Naive thymus-derived CD4-positive, alpha-beta T cell (primary cell): ENCODE measurements around the gene GOPC. TPM values are rescaled to one million over a fixed set of nuclear protein-coding genes. Genes with fewer than 3 reads are reported as not detected.

Source experiments
- ATAC-seq: fragments of 150-1000 bp; cut with Tn5 transposase; 2 replicates; pipeline ENCODE4 v1.10.0; 2021; ENCODE audit warnings: mild to moderate bottlenecking, moderate library complexity
- CTCF ChIA-PET: fragments of 350-600 bp; sonication (Branson Sonifier 250); formaldehyde crosslinking; loops from one replicate; lab custom pipeline; 2021; ENCODE audit warnings: antibody characterized with exemption; lab: Charles Lee
- POLR2A ChIA-PET: fragments of 350-600 bp; sonication (Branson Sonifier 250); formaldehyde crosslinking; loops from one replicate; lab custom pipeline; 2021; ENCODE audit warnings: antibody characterized with exemption, inconsistent platforms; lab: Charles Lee
- DNase-seq, 9 donors: peaks; one replicate each; pipeline versions ENCODE4 v3.0.0 to v3.0.0-alpha.2; 2020 to 2022; ENCODE audit warnings: mixed read lengths in 1 of 9
- H3K27ac ChIP-seq: one replicate; pipeline ENCODE4 v1.7.0; 2013; ENCODE audit warnings: mild to moderate bottlenecking, low read depth, low read length, moderate library complexity
- H3K27me3 ChIP-seq, 2 donors: one replicate each; pipeline ENCODE4 v1.7.0; 2013; ENCODE audit warnings: low read length in 2 of 2, mild to moderate bottlenecking in 2 of 2, moderate library complexity in 2 of 2; ENCODE audit not compliant: control insufficient read depth in 2 of 2, insufficient read depth in 2 of 2
- H3K36me3 ChIP-seq, 3 experiments: 1 replicate in 2 of 3; 2 replicates in 1 of 3; pipeline ENCODE4 v1.7.0; 2013; ENCODE audit warnings: low read length in 3 of 3, mild to moderate bottlenecking in 3 of 3, moderate library complexity in 1 of 3; ENCODE audit not compliant: insufficient read depth in 3 of 3, control insufficient read depth in 2 of 3
- H3K4me1 ChIP-seq, 2 donors: one replicate each; pipeline ENCODE4 v1.7.0; 2013; ENCODE audit warnings: low read length in 2 of 2, mild to moderate bottlenecking in 2 of 2, moderate library complexity in 1 of 2; ENCODE audit not compliant: control insufficient read depth in 2 of 2, insufficient read depth in 2 of 2
- H3K4me3 ChIP-seq: 2 replicates; pipeline ENCODE4 v1.7.0; 2013; ENCODE audit warnings: mild to moderate bottlenecking, low read length
- H3K9me3 ChIP-seq, 3 experiments: 1 replicate in 2 of 3; 2 replicates in 1 of 3; pipeline ENCODE4 v1.7.0; 2013; ENCODE audit warnings: low read length in 3 of 3; ENCODE audit not compliant: control insufficient read depth in 2 of 3
- H3K27ac Mint-ChIP-seq, 9 donors: one replicate each; pipeline ENCODE4 v1.8.0; 2020 to 2022; ENCODE audit warnings: mixed read lengths in 9 of 9, mild to moderate bottlenecking in 8 of 9, moderate library complexity in 5 of 9, inconsistent platforms in 2 of 9
- H3K27me3 Mint-ChIP-seq, 5 donors: one replicate each; pipeline ENCODE4 v1.8.0; 2021 to 2022; ENCODE audit warnings: mixed read lengths in 5 of 5, mild to moderate bottlenecking in 1 of 5
- H3K36me3 Mint-ChIP-seq, 5 donors: one replicate each; pipeline ENCODE4 v1.8.0; 2020 to 2022; ENCODE audit warnings: mixed read lengths in 5 of 5, mild to moderate bottlenecking in 3 of 5, inconsistent platforms in 1 of 5
- H3K4me1 Mint-ChIP-seq, 7 donors: one replicate each; pipeline ENCODE4 v1.8.0; 2020 to 2022; ENCODE audit warnings: mixed read lengths in 7 of 7, mild to moderate bottlenecking in 3 of 7, inconsistent platforms in 1 of 7
- H3K4me3 Mint-ChIP-seq, 10 donors: one replicate each; pipeline ENCODE4 v1.8.0; 2020 to 2022; ENCODE audit warnings: mild to moderate bottlenecking in 10 of 10, mixed read lengths in 10 of 10, moderate library complexity in 6 of 10, inconsistent platforms in 2 of 10
- H3K9me3 Mint-ChIP-seq, 11 donors: one replicate each; pipeline ENCODE4 v1.8.0; 2020 to 2022; ENCODE audit warnings: mixed read lengths in 11 of 11, mild to moderate bottlenecking in 4 of 11, inconsistent platforms in 1 of 11, moderate library complexity in 1 of 11
- intact Hi-C, 2 donors: fragments of 100-400 bp; cut with micrococcal nuclease; formaldehyde crosslinking; loops; one replicate each; pipeline ENCODE4 v1.15.1; 2023
- polyA plus RNA-seq, 2 donors: library from polyadenylated mRNA; unstranded; fragments of 300-500 nt; fragmentation: Illumina TruSeq; gene quantifications; one replicate each; pipeline ENCODE4 v1.2.3, GENCODE V29; 2021
- total RNA-seq, 6 experiments: library from RNA in 5 of 6; stranded (reverse) in 5 of 6; gene quantifications; 1 replicate in 5 of 6; 2 replicates in 1 of 6; pipeline ENCODE4 v1.2.3 and lab custom pipeline; 2021 to 2026

GOPC gene
- total and polyA plus RNA-seq, 7 experiments from 2014 or later = 14.3 to 39.4 (median 19.5) TPM

GRCh38 chr6:117549611-117550010 is 52.7 kb downstream of the GOPC start:
- Mint-ChIP-seq H3K27me3 (peaks cover 0 to 9% (median 0%) of the 10 kb centered on the region in 5 donors), H3K9me3 (no peaks in the 10 kb centered on the region), H3K27ac (peak overlapping the region; percentile 79 to 92 (median 85)), H3K4me1 (peaks cover 28 to 44% (median 41%) of the 10 kb centered on the region in 7 donors), H3K36me3 (no peaks in the 10 kb centered on the region), H3K4me3 (peak overlapping the region; percentile 81 to 90 (median 86))
- intact Hi-C loops = loop anchor here (1.0 to 10.0 kb wide), 5 partner anchors 53 to 1343 kb away; partner anchors contain the start of genes GOPC (in 2 of the 2), ASF1A (in 1 of the 2), DCBLD1 (in 1 of the 2) and NUS1 (in 1 of the 2)
- ATAC-seq (peak; percentile 32), DNase-seq (no peak)
- POLR2A ChIA-PET = interaction anchor here (2.1 to 3.6 kb wide), 2 partner anchors 53 to 68 kb away, joined by 9 to 27 read pairs; partner anchors contain the start of gene GOPC
- Histone ChIP-seq H3K36me3 (no peaks in the 10 kb centered on the region), H3K27me3 (no peaks in the 10 kb centered on the region), H3K27ac (no peak overlapping the region), H3K9me3 (no peaks in the 10 kb centered on the region), H3K4me3 (peak overlapping the region; percentile 75), H3K4me1 (peaks cover 18 to 37% of the 10 kb centered on the region in 2 donors)
- CTCF ChIA-PET = interaction anchor here (1.0 to 4.0 kb wide), 4 partner anchors 10 to 71 kb away, joined by 3 to 18 read pairs (median 4); no protein-coding TSS in a partner anchor

GRCh38 chr6:117548797-117549301 is 53.5 kb downstream of the GOPC start:
- no peaks in the 10 kb centered on the region for H3K27me3 ChIP-seq
- H3K9me3 ChIP-seq = no peaks in the 10 kb centered on the region
- intact Hi-C loops = loop anchor here (1.0 to 5.0 kb wide), 4 partner anchors 53 to 1343 kb away; partner anchors contain the start of genes DCBLD1 (in 2 of the 2), GOPC (in 2 of the 2), NUS1 (in 2 of the 2) and ASF1A (in 1 of the 2)
- Mint-ChIP-seq H3K36me3 (no peaks in the 10 kb centered on the region), H3K4me3 (peak overlapping the region; percentile 81 to 90 (median 86)), H3K4me1 (peaks cover 28 to 44% (median 41%) of the 10 kb centered on the region in 7 donors), H3K27me3 (peaks cover 0 to 9% (median 0%) of the 10 kb centered on the region in 5 donors), H3K27ac (peak overlapping the region; percentile 79 to 95 (median 85)), H3K9me3 (no peaks in the 10 kb centered on the region)
- ChIA-PET CTCF (interaction anchor here (0.9 to 4.0 kb wide), 4 partner anchors 11 to 70 kb away, joined by 3 to 18 read pairs (median 4); no protein-coding TSS in a partner anchor), POLR2A (interaction anchor here (0.7 to 3.6 kb wide), 4 partner anchors 53 to 71 kb away, joined by 4 to 27 read pairs (median 7); partner anchors contain the start of gene GOPC)
- peak in 7 of 9 donors; percentile 22 to 50 (median 31) for DNase-seq
- ATAC-seq = peak; percentile 65
- no peaks in the 10 kb centered on the region for H3K36me3 ChIP-seq
- H3K4me1 ChIP-seq = peaks cover 18 to 37% of the 10 kb centered on the region in 2 donors
- H3K4me3 ChIP-seq = peak overlapping the region; percentile 75
- H3K27ac ChIP-seq = peak overlapping the region; percentile 45

GRCh38 chr6:117547688-117548621 is 54.4 kb downstream of the GOPC start:
- peaks cover 18 to 37% of the 10 kb centered on the region in 2 donors for H3K4me1 ChIP-seq
- H3K4me1 Mint-ChIP-seq = peaks cover 28 to 44% (median 41%) of the 10 kb centered on the region in 7 donors
- intact Hi-C loops = loop anchor here in 1 of 2 donors (1.0 to 5.0 kb wide), 3 partner anchors 66 to 1344 kb away; partner anchors contain the start of genes ASF1A, DCBLD1 and NUS1
- H3K4me3 ChIP-seq = peak overlapping the region; percentile 75
- ChIA-PET POLR2A (interaction anchor here (0.7 to 3.6 kb wide), 5 partner anchors 20 to 70 kb away, joined by 3 to 27 read pairs (median 5); partner anchors contain the start of gene GOPC), CTCF (interaction anchor here (0.7 to 4.0 kb wide), 5 partner anchors 11 to 98 kb away, joined by 3 to 18 read pairs (median 3); no protein-coding TSS in a partner anchor)
- H3K27ac ChIP-seq = peak overlapping the region; percentile 45
- no peaks in the 10 kb centered on the region for H3K36me3 ChIP-seq
- ATAC-seq = peak; percentile 60
- H3K9me3 ChIP-seq = no peaks in the 10 kb centered on the region
- no peaks in the 10 kb centered on the region for H3K9me3 Mint-ChIP-seq
- no peaks in the 10 kb centered on the region for H3K36me3 Mint-ChIP-seq
- H3K4me3 Mint-ChIP-seq = peak overlapping the region; percentile 81 to 90 (median 86)
- peak overlapping the region; percentile 79 to 95 (median 87) for H3K27ac Mint-ChIP-seq
- DNase-seq = peak; percentile 20 to 57 (median 37)
- H3K27me3 Mint-ChIP-seq = peaks cover 0 to 9% (median 0%) of the 10 kb centered on the region in 5 donors
- no peaks in the 10 kb centered on the region for H3K27me3 ChIP-seq

GRCh38 chr6:117546674-117547073 is 55.6 kb downstream of the GOPC start:
- POLR2A ChIA-PET = interaction anchor here (0.6 kb wide), 1 partner anchor 56 kb away, joined by 3 read pairs; no protein-coding TSS in a partner anchor
- peak overlapping the region; percentile 43 to 90 (median 78) for H3K4me3 Mint-ChIP-seq
- Histone ChIP-seq H3K4me1 (peaks cover 18 to 37% of the 10 kb centered on the region in 2 donors), H3K9me3 (no peaks in the 10 kb centered on the region), H3K4me3 (no peak overlapping the region), H3K36me3 (no peaks in the 10 kb centered on the region), H3K27me3 (no peaks in the 10 kb centered on the region), H3K27ac (no peak overlapping the region)
- intact Hi-C loops = loop anchor here in 1 of 2 donors (5.0 kb wide), 1 partner anchor 1346 kb away; the partner anchor contains the start of gene ASF1A
- DNase-seq = no peak
- H3K27ac Mint-ChIP-seq = peak overlapping the region in 8 of 9 donors; percentile 18 to 89 (median 54)
- no peaks in the 10 kb centered on the region for H3K9me3 Mint-ChIP-seq
- H3K4me1 Mint-ChIP-seq = peaks cover 28 to 44% (median 41%) of the 10 kb centered on the region in 7 donors
- CTCF ChIA-PET = no interaction called here
- peaks cover 0 to 9% (median 0%) of the 10 kb centered on the region in 5 donors for H3K27me3 Mint-ChIP-seq
- no peaks in the 10 kb centered on the region for H3K36me3 Mint-ChIP-seq
- ATAC-seq = no peak

- intact Hi-C loops = loop anchor here in 1 of 2 donors (5.0 kb wide), 1 partner anchor 1347 kb away; the partner anchor contains the start of gene ASF1A
- peaks cover 0 to 5% (median 0%) of the 10 kb centered on the region in 5 donors for H3K36me3 Mint-ChIP-seq
- no peaks in the 10 kb centered on the region for H3K9me3 Mint-ChIP-seq
- Histone ChIP-seq H3K36me3 (no peaks in the 10 kb centered on the region), H3K4me3 (no peak overlapping the region), H3K4me1 (peaks cover 14 to 28% of the 10 kb centered on the region in 2 donors), H3K9me3 (no peaks in the 10 kb centered on the region), H3K27me3 (no peaks in the 10 kb centered on the region), H3K27ac (no peak overlapping the region)
- no peak overlapping the region for H3K27ac Mint-ChIP-seq
- ATAC-seq (no peak), DNase-seq (no peak)
- H3K4me3 Mint-ChIP-seq = no peak overlapping the region
- ChIA-PET CTCF (no interaction called here), POLR2A (no interaction called here)
- peaks cover 22 to 33% (median 31%) of the 10 kb centered on the region in 7 donors for H3K4me1 Mint-ChIP-seq
- H3K27me3 Mint-ChIP-seq = peaks cover 0 to 9% (median 0%) of the 10 kb centered on the region in 5 donors
Observed at GRCh38 chr6:117545161-117545595, 57.1 kb downstream of the GOPC start.
